Stimulated activated CD4-positive, alpha-beta T cell treated with anti-CD3 and anti-CD28 coated beads, Interleukin-2, amount 100 ng/mL, for 4 hours (primary cell): ENCODE data around the gene LAMTOR1.

Experiments
- DNase-seq: peaks from one replicate; pipeline ENCODE4 v3.0.0-alpha.2; 2020; ENCODE audit warnings: low read depth

The LAMTOR1 gene

DNA sequence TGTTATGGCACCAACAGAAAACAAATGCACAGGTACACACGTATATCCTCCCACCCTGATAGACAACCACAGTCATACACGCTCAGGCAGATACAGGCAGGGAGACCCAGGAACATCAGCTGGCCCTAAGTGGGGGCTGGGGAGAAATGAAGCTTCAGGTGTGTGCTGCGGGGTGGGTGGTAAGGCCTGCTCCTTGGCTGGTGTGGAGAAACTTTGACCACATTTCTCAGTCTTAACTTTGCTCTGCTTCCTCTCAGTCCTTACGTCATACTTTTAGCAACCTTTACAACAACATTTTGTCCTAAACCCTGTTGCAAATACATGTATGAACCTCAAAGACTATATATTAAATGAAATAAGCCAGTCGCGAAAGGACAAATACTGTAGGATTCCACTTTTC lies 16.1 kb upstream of the LAMTOR1 start:
- DNase-seq = no peak

DNA sequence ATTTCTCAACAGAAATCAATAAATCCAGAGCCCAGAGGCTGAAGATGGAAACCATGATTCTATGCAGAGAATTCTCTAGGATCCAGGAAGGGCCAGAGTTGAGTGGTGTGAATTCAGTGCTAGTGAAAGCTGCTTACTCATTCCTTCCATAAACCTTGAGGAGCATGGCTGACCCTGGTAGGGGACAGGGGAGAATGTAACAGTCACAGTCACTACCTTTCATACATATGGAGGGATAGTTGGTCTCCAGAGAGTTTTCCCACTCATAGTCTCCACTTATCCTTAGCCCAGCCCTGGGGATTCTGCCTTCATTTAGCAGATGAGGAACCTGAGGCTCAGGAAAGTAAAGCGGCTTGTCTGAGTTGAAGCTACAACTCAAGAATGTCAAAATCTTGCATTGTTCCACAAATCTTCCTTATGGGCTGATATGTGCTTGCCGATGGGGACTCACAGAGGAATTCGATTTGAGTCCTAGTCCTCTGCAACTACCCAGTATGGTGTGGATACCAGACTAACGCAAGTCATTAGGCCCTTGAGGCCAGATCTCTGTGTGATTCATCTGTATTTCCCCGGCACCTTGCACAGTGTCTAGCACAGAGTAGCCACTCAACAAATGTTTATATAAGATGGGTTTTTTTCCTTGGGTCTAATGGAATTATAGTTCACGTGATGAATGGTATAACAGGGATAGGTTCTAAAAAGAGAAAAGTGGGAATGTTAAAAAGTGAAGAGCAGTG lies 13.1 kb upstream of the LAMTOR1 start:
- no peak for DNase-seq

DNA sequence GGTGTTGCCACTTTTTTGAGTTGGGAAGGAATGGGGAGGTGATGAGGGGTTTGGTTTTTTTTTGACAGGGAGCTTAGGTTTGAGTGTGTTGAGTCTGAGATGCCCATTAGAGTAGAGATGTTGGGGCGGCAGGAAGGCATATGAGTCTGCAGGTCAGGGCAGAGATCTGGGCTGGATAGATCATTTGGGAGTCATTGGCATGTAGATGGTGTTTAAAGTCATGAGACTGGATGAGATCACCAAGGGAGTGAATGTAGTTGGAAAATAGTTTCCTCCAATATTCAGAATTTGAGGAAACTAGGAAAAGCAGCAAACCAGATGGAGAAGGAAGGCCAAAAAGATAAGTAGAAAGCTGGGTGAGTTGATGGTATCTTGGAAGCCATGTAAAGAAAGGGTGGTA lies 11.5 kb upstream of the LAMTOR1 start:
- no peak for DNase-seq

DNA sequence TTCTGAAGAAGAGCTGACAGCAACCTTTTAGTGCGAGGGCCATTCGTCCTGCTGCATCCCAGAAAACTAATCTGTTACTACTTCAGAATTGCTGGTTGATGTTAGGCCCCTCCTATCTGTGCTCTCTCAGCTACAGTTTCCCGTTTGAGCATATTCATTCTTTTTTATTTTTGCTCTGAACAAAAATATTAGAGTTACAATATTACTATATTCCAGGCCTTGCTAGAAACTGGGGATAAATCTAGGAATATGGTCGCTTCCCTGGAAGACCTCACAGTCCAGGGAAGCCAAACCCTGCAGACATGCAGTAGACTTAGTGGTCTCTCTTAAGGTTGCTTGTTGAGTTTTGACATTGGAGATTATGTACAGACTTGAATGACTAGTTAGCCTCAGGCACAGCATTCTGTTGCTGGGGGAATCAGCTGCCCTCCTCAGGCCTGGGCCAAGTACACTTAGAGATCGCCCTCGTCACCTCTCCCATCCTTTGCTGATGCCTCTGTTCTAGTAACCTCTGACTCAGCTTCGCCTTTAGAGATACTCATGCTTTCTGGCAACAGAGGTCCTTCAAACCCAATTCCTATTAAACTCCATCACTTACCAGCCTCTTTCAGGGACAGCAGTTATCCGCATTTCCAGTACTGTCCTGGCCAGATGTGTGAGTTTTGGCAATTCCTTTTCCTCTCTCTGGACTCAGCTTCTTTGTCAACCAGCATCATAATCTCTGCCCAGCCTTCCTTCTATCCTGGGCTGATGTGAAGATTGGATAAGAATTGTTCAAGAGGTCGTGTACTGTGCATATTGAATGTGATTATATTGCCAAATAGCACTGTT lies 10.1 kb upstream of the LAMTOR1 start:
- no peak for DNase-seq

DNA sequence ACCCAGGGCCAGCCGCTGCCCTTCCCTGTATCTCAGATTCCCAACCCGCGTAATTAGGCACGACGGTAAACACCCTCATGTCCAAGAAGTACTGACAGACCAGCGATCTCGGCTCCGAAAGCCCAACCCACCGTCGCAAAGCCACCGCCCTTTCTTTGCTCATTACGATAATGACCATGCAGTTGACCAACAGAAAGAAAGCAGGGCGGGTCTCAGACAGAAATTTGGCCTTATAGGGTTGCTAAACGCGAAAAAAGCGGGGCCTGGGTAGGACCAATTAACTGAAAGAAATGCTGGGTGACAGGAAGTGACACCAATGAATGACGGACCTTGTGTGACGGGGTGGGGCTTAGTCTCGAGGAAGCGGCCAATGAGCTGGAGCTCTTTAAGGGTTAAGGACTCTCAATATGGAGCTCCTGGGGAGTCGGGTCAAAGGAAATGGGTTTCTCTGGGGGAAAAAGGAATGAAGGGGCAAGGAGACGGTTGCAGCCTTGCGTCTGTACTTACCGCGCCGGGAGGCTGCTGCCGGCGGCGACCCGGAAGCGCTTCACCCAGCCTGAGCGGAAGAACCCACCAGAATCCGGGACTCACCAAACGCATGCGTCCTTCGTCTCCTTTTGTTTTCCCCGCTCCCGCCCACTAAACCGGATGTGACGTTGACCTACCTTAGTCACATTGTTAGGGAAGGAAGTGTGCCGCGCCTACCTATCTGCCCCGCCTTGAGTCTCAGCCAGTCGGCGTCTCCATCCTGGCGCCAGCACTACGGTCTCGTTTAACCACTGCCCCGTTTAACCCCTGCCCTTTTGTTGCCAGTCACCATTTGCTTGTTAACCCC lies 9.3 kb upstream of the LAMTOR1 start, which contains the start of gene ANAPC15:
Gene ANAPC15 (minus strand): TSS at position 553 of the 835 bp plus-strand sequence. CDS start 1,419 bp downstream, outside the sequence.
- DNase-seq = peak; percentile 100

DNA sequence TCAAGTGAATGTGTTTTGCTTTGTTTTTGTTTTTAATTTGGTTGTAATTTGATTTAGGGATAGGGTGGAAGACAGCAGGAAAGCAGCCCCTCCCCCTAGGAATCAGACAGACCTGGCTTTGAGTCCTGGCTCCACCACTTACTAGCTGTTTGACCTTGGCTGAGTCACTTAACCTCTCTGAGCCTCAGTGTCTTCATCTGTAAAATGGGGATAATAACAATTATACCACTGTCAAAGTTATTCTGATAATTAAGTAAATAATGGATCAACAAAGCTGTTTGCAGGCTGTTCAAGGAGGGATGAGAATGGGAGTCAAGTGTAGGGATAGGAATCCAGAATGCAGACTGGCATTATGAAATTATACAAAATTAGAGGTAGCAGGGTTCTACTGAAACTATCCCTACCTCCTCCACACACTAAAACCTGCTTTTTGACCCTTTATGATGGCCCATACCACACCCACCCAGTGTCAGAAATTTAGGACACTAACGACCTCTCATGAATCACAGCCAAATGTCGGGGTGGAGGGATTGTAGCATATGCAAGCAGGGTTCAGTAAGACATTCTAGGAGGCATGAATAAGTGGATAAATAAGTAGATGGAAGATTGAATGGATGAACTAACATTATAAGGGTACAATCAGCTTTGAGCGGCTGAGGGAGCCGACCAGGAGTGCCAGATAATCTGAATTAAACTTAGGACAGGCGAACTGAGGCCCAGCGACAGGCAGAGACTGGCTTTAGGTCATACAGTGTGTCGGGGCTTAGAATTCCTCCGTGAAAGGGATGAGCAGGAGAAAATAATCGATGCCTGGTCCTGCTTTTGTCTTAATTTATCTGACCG lies 8.4 kb upstream of the LAMTOR1 start:
- no peak for DNase-seq

DNA sequence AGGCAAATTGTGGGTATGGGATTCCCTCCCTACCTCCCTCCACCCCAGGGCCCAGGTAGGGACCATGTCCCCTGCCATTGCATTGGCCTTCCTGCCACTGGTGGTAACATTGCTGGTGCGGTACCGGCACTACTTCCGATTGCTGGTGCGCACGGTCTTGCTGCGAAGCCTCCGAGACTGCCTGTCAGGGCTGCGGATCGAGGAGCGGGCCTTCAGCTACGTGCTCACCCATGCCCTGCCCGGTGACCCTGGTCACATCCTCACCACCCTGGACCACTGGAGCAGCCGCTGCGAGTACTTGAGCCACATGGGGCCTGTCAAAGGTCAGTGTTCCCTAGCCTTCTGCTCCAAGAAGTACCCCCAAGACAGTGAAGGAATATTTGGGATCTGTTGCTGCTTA lies 2.8 kb upstream of the LAMTOR1 start, which contains the start of gene TOMT:
Gene TOMT (plus strand): TSS at position 37 of the 400 bp plus-strand sequence. CDS start 28 bp downstream, at position 65.
- no peak for DNase-seq

DNA sequence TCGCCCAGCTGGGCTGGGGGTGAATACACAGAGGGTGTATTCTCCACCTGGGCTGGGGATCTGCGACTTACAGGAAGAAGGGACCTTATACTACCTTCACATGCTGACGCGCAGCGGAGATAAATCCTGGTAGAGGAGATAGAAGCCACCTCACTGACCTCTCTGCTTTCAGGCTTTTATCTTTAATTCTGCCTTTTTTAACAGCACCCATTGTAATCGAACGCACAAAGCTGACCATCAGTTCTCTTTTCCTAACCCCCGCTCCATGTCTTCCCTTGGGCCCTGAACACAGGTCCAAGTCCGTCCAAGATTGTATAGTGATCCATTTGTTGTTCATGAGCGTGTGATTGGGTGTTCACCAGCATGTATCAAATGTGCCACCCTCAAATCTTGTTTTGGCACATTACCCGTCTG lies 664 bp upstream of the LAMTOR1 start:
- no peak for DNase-seq

DNA sequence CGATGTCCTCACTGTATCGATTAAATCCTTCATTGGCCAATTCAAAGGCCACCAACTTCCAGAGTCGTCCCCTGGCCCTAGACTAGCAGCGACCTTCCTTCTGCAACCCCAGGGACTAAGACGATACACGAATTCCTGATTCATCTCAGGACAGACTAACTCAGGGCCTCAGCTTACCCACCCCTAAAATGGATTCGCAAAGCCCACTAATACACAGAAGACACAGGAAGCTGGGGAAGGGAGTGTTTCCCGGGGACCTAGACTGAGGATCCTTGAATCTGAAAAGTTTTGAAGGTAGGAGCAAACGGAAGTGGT lies 509 bp downstream of the LAMTOR1 start:
- no peak for DNase-seq

DNA sequence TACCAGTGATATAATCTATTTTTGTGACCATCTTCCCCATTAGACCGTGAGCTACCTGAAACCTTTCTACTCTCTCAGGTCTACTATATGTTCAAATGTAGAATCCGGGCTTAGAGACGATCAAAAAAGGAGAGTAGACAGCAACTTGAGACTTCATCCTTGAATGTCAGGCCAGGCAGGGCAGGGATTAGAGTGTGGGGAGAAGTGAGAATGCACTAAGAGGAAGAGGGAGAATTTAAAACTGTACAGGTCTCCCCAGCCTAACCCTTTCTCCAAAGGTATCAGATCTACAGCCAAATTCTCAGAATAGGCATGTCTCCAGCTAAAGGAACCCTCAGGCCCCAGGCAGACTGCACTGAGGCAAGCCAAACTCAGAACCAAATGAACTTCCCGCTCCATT lies 935 bp downstream of the LAMTOR1 start:
- DNase-seq = no peak

DNA sequence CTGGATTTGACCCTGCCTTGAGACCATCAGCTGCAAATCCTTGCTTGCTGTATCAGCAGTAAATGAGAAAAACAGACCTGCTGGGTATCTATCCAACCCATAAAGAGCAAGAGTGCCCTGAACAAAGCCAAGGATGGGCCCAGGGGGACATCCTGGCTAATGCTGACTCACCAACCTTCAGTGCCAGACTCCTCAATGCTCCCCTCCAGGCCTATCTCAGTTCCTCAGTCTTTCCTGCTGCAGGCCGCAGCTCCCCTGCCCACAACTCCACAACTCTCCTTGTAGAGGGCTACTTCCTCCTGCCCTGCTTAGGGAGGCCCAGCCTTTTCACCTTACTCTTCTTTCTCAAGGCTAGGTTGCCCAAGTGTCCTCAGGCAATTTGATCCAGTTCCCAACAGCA lies 2.6 kb downstream of the LAMTOR1 start:
- DNase-seq = no peak

DNA sequence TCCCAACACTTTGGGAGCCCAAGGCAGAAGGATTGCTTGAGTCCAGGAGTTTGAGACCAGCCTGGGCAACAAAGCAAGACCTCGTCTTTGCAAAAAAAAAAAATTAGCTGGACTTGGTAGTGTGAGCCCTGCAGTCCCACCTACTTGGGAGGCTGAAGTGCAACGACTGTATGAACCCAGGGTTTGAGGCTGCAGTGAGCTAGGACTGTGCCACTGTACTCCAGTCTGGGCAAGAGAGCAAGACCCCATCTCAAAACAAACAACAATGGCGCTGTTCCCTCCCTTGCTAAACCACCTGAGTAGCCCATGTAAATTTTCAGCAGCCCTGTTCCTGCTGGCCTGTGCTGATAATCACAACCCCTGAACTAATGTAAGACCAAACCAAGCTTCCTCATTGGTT lies 3.1 kb downstream of the LAMTOR1 start:
- no peak for DNase-seq

DNA sequence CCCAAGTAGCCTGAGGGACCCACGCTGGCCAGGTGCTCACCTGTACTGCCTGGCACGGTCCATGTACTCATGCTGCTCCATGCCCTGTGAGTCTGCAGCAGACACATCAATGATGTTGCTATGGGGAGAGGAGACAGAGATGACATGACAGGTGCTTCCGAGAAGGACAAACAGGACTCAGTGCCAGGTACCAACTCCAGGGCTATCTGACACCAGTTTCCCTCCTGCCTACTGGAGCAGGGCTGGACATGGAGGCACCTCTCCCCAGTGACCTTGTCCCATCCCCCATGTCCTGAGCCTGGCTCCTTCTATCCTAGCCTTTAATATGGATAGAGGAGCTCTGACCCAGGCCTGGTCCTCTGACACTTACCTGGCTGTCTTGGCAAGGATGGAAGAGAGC lies 4.4 kb downstream of the LAMTOR1 start:
- no peak for DNase-seq

DNA sequence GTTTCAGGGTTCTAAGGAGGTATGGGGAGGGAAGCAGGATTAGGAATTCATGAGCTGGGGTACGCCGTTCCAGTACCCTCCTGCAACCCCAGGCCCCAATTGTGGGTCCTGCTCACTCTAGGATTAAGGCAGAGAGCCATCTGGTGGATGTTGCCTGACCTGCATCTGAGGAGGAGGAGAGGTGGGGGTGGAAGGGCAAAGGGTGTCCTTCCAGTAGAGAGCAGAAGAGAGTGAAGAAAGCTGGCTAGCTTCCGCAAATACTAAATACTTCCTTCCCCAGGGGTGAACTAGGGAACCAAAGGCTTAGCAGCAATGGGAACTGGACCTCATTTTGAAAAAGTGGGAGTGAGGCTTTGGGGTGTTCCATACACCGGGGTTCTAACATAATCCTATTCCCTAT lies 11.8 kb downstream of the LAMTOR1 start:
- DNase-seq = peak; percentile 56

DNA sequence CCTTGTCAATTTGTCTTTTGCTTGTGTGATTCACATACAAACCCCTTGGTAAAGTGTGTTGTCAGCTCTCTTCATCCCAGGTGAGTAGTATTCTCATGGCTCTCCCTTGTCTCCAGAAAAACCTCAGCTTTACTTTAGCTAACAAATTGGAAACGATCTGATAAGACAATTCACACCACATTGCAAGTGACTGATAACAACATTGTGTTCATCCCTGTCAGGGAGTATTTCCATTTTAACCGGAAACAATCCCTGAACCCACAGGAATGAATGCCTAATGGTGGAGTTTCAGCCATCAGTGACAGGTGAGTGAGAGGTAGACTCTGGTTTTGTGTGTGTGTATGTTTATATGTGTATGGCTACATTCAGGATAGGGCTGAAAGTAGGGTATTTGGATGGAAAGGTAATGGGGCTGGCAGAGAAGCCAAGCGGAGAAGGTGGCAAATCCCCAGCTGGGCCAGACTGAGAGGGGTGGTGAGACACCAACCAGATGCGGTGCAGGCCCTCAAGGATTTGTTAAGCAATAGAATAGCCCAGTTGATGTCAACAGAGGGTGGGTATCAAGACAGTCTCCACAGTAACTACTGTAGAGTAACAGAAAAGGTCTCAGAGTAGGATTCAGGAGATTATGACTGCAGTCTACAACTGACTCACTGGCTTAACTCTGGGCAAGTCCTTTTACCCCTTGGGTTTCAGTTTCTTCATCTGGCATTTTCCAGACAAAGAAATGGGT lies 14.9 kb downstream of the LAMTOR1 start:
- DNase-seq = no peak

DNA sequence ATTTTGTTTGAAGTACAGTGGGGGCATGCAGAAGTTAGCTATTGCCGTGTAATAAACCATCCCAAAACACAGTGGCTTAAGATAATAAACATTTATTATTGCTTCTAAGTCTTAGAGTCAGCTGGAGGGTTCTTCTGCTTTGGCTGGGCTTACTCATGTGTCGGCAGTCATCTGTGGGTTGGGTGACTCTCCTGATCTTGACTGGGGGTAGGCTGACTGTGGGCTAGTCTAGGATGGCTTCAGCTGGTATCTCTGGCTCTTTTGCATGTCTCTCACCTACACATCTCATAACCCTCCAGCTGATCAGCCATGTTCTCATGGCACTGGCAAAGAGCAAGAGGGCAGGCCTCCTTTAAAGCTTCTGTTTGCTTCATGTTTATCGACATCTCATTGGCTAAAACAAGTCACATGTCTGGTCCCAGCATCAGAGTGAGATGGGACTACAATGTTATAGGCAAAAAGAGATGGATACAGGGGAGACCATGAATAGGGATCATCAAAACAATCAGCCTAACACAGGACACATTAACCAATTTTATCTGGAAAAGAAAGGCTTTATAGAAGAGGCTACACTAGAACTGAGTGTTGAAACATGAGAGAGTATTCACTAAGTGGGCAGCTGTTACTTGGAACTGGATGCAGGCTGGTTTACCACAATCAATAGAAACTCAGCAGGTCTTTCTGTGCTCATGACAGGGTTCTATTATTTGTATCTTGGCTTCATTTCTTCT lies 17.3 kb downstream of the LAMTOR1 start:
- DNase-seq = no peak

DNA sequence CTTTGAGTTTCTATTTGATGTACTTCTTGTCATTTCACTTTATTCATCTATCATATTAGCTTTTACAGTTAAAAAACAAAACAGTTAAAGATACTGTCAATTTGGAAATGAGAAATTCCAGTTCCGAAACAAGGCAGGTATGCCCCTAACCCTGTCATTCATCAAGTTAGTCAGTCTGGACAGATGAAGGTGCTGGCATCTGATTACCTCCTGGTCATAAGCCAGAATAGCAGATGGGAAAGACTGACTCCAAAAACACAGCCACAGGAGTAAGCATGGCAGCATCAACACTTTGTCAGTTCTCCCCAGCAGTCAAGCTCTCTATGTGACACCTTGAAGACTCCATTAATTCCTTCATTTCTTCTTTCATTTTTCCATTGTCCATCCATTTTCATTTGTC lies 18.1 kb downstream of the LAMTOR1 start:
- no peak for DNase-seq

DNA sequence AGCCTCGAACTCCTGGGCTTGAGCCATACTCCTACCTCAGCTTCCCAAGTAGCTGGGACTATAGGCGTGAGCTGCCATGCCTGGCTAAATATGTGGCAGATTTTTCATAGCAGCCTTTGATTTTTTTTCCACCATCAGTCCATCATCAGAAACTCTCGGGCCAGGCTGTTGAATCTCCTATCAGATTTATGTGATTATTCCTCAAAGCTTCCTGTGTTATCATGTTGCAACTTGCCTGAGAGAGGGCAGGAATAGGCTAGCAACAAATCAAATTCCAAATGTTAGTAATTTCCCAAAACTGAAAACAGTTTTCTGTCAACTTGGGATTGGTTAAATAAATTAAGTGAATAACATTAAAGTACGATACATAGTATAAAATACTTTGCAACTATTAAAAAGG lies 19.0 kb downstream of the LAMTOR1 start:
- DNase-seq = no peak

DNA sequence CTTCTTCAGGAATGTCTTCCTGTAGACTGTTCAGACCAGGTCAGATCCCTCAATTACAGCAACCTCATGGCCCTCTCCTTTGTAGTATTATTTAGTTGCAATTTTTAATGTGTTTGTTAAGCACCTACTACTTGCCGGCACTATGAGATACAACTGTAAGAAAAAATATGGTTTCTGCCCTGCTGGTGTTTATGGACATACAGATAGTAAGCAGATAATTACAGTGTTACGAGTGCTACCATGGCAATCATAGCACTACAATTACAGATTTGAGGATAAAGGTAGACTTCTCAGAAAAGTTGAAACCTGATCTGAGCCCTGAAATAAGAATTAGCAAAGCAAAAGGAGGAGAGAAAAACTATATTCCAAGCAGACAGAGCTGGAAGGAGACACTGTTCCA lies 19.7 kb downstream of the LAMTOR1 start:
- DNase-seq = no peak

DNA sequence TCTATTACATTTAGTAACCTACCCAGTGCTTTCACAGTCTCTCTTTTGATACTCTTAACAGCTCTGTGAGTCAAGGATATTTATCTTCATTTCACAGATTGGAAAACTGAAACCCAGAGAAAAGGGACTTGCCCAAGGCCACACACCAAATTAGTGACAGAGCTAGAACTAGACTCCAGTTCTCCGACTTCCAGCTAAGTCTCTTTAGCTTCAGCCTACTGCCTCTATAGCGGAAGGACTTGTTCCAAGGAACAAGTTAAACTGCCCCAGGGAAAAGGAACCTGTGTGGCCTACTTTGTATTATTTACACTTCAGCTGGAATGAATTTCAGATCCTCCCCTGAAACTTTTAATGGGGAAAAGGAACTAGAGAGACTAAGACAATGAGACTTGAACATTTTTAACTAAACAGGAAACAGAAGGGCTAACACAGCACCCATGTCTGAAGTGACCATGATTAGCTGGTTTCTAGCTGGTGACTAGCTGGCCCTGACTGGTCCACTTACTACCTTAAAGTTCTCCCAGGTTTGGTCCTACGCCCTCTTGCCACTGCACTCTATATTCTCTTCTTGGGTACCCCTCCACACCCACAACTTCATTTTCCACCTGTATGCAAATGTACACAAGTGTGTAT lies 21.2 kb downstream of the LAMTOR1 start:
- no peak for DNase-seq
